A549 (cell line): Measurements from ENCODE around the gene ANKRD9.

Experiments used
- CTCF ChIP-seq: fragments of >200 bp; sonication (Bioruptor Twin); formaldehyde crosslinking; IDR thresholded peaks from 3 replicates; pipeline ENCODE4 v1.5.1; 2016
- EP300 ChIP-seq, 2 experiments: fragments of >200 bp; sonication (Bioruptor Twin); formaldehyde crosslinking; IDR thresholded peaks; 2 replicates in 1 of 2; 3 replicates in 1 of 2; pipeline ENCODE4 v1.6.1; 2016 to 2017
- HOXB13 ChIP-seq: fragments of 250-450 bp; sonication (Bioruptor Pico); IDR thresholded peaks from 2 replicates; pipeline ENCODE4 v1.5.0; 2020; ENCODE audit warnings: low read depth, mild to moderate bottlenecking, moderate library complexity
- MYC ChIP-seq: IDR thresholded peaks from 2 replicates; pipeline ENCODE4 v1.6.1; 2012; ENCODE audit warnings: mild to moderate bottlenecking, inconsistent platforms, low read length, improper control_type of control experiment, borderline replicate concordance
- POLR2A ChIP-seq: IDR thresholded peaks from 2 replicates; pipeline ENCODE4 v1.6.1; 2012; ENCODE audit warnings: mild to moderate bottlenecking, low read length
- RAD21 ChIP-seq, 2 experiments: fragments of >200 bp in 1 of 2; sonication (Bioruptor Twin) in 1 of 2; formaldehyde crosslinking in 1 of 2; IDR thresholded peaks in 1 of 2; conservative IDR thresholded peaks in 1 of 2; 2 replicates in 1 of 2; 3 replicates in 1 of 2; pipeline ENCODE4 v1.6.1; 2012 to 2018; ENCODE audit warnings: inconsistent platforms in 1 of 2
- REST ChIP-seq: fragments of 200-600 bp; sonication (generic); IDR thresholded peaks from 2 replicates; pipeline ENCODE4 v1.6.1; 2016; ENCODE audit warnings: antibody characterized with exemption, mild to moderate bottlenecking, moderate library complexity
- RFX5 ChIP-seq: fragments of 450-650 bp; IDR thresholded peaks from 2 replicates; pipeline ENCODE4 v1.7.1; 2014; ENCODE audit warnings: antibody characterized with exemption, mild to moderate bottlenecking, moderate library complexity
- RNF2 ChIP-seq: fragments of 200-600 bp; sonication (generic); IDR thresholded peaks from 2 replicates; pipeline ENCODE4 v1.6.1; 2016; ENCODE audit warnings: low read depth, mild to moderate bottlenecking, antibody characterized with exemption, moderate library complexity, borderline replicate concordance
- SREBF2 ChIP-seq: fragments of 450-650 bp; IDR thresholded peaks from 2 replicates; pipeline ENCODE4 v1.6.1; 2014; ENCODE audit warnings: mild to moderate bottlenecking, moderate library complexity

GRCh38 chr14:102513899-102514772, 4.6 kb upstream of the ANKRD9 start:
- no peak for TF ChIP-seq HOXB13 (CRISPR knock-in tag)
- no peak for TF ChIP-seq CTCF
- no peak for TF ChIP-seq RNF2
- TF ChIP-seq REST: no peak
- no peak for TF ChIP-seq POLR2A
- TF ChIP-seq MYC: no peak
- TF ChIP-seq RFX5: no peak
- no peak for TF ChIP-seq EP300 (IDR thresholded peaks at IDR 0.05)
- TF ChIP-seq SREBF2: no peak
- no peak for TF ChIP-seq RAD21 (conservative IDR thresholded peaks at IDR 0.05 in 1 of 2, IDR thresholded peaks at IDR 0.05 in 1 of 2)
